ENCODE results near the gene EPB41L1. TPM values are rescaled to one million over a fixed set of nuclear protein-coding genes. Genes with fewer than 3 reads are reported as not detected.

The EPB41L1 gene
- total RNA-seq, 3 donors from 2014 or later = 0.22 to 0.50 (median 0.33) TPM

DNA sequence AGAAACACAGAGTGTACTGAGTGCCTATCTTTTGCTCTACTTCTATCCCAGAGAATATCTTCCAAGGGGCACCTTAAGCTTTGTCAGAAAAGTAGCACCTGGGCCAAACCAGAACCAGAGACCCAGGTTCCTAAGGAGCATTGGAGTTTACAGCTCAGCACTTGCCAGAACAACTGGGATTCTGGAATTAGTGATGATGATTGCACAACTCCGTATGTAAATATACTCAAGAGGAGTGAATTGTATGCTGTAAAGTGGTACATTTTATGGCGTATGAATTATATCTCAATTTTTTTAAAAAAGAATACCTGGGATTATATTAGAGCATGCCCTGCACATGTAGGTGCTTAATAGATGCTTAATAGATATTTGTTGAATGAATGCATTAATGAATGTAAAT is 36.2 kb upstream of the EPB41L1 start:
- Mint-ChIP-seq H3K36me3 (ENCODE audit: insufficient read depth) (no peaks in the 10 kb centered on the region), H3K4me1 (ENCODE audit: low read depth) (no peaks in the 10 kb centered on the region), H3K27me3 (ENCODE audit: low read depth) (peaks cover 3% of the 10 kb centered on the region), H3K9me3 (no peaks in the 10 kb centered on the region), H3K4me3 (no peak overlapping the region)
- DNase-seq = no peak
- no peak for ATAC-seq

- no peaks in the 10 kb centered on the region for H3K36me3 Mint-ChIP-seq (ENCODE audit: insufficient read depth)
- peaks cover 3% of the 10 kb centered on the region for H3K27me3 Mint-ChIP-seq (ENCODE audit: low read depth)
- ATAC-seq = no peak
- no peak for DNase-seq
- H3K4me1 Mint-ChIP-seq (ENCODE audit: low read depth) = no peaks in the 10 kb centered on the region
- no peaks in the 10 kb centered on the region for H3K9me3 Mint-ChIP-seq
- no peak overlapping the region for H3K4me3 Mint-ChIP-seq
Measured at GRCh38 chr20:36119537-36119936, 35.0 kb upstream of the EPB41L1 start.

GRCh38 chr20:36120241-36120640 is 34.3 kb upstream of the EPB41L1 start:
- DNase-seq = no peak
- Mint-ChIP-seq H3K36me3 (ENCODE audit: insufficient read depth) (no peaks in the 10 kb centered on the region), H3K4me3 (no peak overlapping the region), H3K4me1 (ENCODE audit: low read depth) (no peaks in the 10 kb centered on the region), H3K9me3 (no peaks in the 10 kb centered on the region), H3K27me3 (ENCODE audit: low read depth) (peaks cover 3% of the 10 kb centered on the region)
- ATAC-seq = no peak

- no peaks in the 10 kb centered on the region for H3K36me3 Mint-ChIP-seq (ENCODE audit: insufficient read depth)
Measured at GRCh38 chr20:36120991-36121390, 33.5 kb upstream of the EPB41L1 start.

DNA sequence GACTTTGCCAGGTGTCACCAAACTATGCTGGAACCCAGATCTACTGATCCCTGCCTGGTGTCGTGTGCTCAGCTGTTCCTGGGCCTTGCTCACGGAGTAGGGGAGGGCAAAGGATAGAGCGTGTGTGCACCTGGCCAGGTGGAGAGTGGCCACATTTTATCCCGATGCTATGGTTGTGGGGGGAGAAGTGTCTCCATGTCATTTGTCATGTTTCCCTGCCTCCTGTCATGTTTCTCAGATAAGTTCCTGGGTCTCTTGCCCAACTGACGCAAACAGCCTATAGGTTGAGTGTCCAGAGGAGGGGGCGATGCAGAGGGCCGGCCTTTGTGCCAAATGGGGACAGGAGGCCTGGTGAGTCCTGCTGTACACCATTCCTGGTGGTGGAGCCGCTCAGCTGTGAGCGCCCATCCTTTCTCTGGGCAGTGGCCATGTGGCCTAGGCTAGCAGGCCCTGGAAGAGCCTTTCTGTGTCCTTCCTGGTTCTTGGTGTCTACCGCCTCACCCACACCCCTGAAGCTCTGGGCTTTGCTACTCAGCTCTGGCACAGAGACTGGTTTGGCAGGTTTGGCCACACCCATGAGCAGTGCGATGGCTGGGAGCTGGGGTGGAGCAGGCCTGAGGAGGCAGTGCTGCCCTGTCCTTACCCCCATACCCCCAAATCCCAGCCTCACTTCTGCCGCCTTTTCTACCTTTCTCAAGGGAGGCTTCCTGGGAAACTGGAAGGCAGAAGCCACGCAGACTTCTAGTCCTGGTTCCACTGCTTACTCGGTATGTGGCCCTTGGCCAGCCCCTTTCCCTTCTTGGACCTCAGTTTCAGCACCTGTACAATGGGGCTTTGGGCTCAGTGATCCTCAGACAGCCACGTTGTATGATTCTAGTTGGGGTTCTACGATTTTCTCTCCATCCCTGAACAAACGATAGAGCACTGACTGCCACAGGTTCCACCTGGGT is 32.3 kb upstream of the EPB41L1 start:
- Mint-ChIP-seq H3K4me3 (no peak overlapping the region), H3K36me3 (ENCODE audit: insufficient read depth) (no peaks in the 10 kb centered on the region), H3K9me3 (no peaks in the 10 kb centered on the region), H3K27me3 (ENCODE audit: low read depth) (peaks cover 5% of the 10 kb centered on the region), H3K4me1 (ENCODE audit: low read depth) (no peaks in the 10 kb centered on the region)
- ATAC-seq (no peak), DNase-seq (no peak)

More at GRCh38 chr20:36120991-36121390, 33.5 kb upstream of the EPB41L1 start:
- ATAC-seq (no peak), DNase-seq (no peak)
- Mint-ChIP-seq H3K4me1 (ENCODE audit: low read depth) (no peaks in the 10 kb centered on the region), H3K27me3 (ENCODE audit: low read depth) (peaks cover 6% of the 10 kb centered on the region), H3K4me3 (no peak overlapping the region), H3K9me3 (no peaks in the 10 kb centered on the region)

GRCh38 chr20:36122931-36123288 is 31.6 kb upstream of the EPB41L1 start:
- Mint-ChIP-seq H3K36me3 (ENCODE audit: insufficient read depth) (no peaks in the 10 kb centered on the region), H3K9me3 (no peaks in the 10 kb centered on the region), H3K27me3 (ENCODE audit: low read depth) (peaks cover 5% of the 10 kb centered on the region), H3K4me3 (no peak overlapping the region), H3K4me1 (ENCODE audit: low read depth) (no peaks in the 10 kb centered on the region)
- ATAC-seq (no peak), DNase-seq (no peak)

GRCh38 chr20:36125097-36125496 is 29.4 kb upstream of the EPB41L1 start:
- no peak for DNase-seq
- Mint-ChIP-seq H3K27me3 (ENCODE audit: low read depth) (peaks cover 5% of the 10 kb centered on the region), H3K4me1 (ENCODE audit: low read depth) (no peaks in the 10 kb centered on the region), H3K4me3 (no peak overlapping the region), H3K9me3 (no peaks in the 10 kb centered on the region), H3K36me3 (ENCODE audit: insufficient read depth) (no peaks in the 10 kb centered on the region)
- no peak for ATAC-seq

DNA sequence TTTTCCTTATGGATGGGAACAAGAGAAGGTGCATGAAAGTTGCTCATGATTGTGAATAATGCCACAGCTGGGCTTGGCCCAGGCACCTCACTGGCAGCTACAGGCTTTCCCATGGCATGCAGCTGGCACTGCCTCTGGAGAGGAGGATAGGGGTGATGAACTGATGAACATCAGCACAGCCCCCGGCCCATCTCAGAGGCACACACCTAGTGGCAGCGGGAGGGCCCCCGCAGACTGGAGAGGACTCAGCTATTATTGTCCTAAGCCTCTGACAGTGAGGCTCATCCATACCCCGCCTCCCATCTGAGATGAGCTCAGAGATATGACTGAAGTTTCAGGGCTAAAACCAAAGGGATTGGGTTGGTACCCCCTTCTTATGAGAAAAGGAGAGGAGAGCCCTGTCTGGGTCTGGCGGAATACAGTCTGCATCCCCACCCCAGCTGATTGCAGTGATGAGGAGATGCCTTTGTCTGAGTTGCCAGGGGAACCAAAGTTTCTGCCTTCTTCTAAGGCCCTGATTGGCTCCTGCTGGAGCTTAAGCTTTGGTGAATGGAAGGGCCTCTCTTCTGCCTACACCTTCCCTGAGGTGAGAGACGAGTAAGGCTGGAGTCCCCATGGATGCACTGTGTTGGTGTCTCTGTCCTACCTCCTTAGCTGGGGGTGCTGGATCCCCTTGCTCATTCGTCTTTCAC is 27.6 kb upstream of the EPB41L1 start:
- no peaks in the 10 kb centered on the region for H3K36me3 Mint-ChIP-seq (ENCODE audit: insufficient read depth)
- no peaks in the 10 kb centered on the region for H3K9me3 Mint-ChIP-seq
- ATAC-seq (no peak), DNase-seq (no peak)
- no peaks in the 10 kb centered on the region for H3K4me1 Mint-ChIP-seq (ENCODE audit: low read depth)
- peaks cover 5% of the 10 kb centered on the region for H3K27me3 Mint-ChIP-seq (ENCODE audit: low read depth)
- no peak overlapping the region for H3K4me3 Mint-ChIP-seq

- DNase-seq (no peak), ATAC-seq (no peak)
- no peak overlapping the region for H3K4me3 Mint-ChIP-seq
- no peaks in the 10 kb centered on the region for H3K36me3 Mint-ChIP-seq (ENCODE audit: insufficient read depth)
- no peaks in the 10 kb centered on the region for H3K9me3 Mint-ChIP-seq
- H3K4me1 Mint-ChIP-seq (ENCODE audit: low read depth) = no peaks in the 10 kb centered on the region
- H3K27me3 Mint-ChIP-seq (ENCODE audit: low read depth) = peaks cover 5% of the 10 kb centered on the region
Measured at GRCh38 chr20:36128463-36129159, 25.9 kb upstream of the EPB41L1 start.

GRCh38 chr20:36129160-36129543 is 25.4 kb upstream of the EPB41L1 start:
- no peak overlapping the region for H3K4me3 Mint-ChIP-seq
- H3K27me3 Mint-ChIP-seq (ENCODE audit: low read depth) = peaks cover 5% of the 10 kb centered on the region
- no peak for ATAC-seq
- H3K4me1 Mint-ChIP-seq (ENCODE audit: low read depth) = no peaks in the 10 kb centered on the region
- no peaks in the 10 kb centered on the region for H3K36me3 Mint-ChIP-seq (ENCODE audit: insufficient read depth)
- H3K9me3 Mint-ChIP-seq = no peaks in the 10 kb centered on the region
- no peak for DNase-seq

DNA sequence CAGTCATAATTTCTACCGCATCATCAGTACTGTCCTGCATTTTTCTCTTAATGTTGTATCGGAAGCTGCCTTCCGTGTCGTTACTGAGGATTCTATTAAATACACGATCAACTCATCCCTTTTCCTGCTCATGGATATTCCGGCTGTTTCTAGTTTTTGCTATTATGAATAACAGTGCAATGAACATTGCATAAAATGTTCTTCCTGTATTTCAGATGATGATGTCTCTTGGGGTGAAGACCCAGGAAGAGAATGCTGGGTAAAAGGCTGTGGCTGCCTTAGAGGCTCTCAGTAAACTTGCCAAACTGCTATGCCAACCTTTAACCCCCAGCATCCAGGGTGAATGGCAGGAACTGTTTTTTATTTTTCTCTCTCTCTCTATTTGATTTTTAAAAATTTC is 24.1 kb upstream of the EPB41L1 start:
- Mint-ChIP-seq H3K36me3 (ENCODE audit: insufficient read depth) (no peaks in the 10 kb centered on the region), H3K9me3 (no peaks in the 10 kb centered on the region), H3K4me1 (ENCODE audit: low read depth) (no peaks in the 10 kb centered on the region), H3K27me3 (ENCODE audit: low read depth) (peaks cover 4% of the 10 kb centered on the region), H3K4me3 (no peak overlapping the region)
- no peak for ATAC-seq
- no peak for DNase-seq

DNA sequence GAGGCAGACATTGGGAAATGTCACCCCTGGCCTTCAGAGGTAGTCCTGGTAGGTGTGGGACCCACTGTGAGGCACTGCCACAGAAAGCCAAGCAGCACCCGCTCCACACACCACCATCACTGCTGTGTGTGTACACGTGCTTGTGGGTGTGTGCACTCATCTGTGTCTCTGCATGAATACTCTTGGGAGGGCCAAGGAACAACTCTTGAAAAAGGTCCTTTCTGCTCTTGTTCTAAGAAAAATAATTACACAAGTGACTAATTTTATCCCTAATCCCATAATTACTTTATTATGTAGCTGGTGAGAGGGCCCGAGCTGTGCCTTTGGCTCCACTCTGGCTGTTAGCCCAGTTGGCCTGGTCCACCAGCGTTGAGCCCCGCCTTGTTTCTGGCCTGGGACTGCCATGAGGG is 21.7 kb upstream of the EPB41L1 start:
- no peaks in the 10 kb centered on the region for H3K4me1 Mint-ChIP-seq (ENCODE audit: low read depth)
- H3K36me3 Mint-ChIP-seq (ENCODE audit: insufficient read depth) = no peaks in the 10 kb centered on the region
- no peaks in the 10 kb centered on the region for H3K9me3 Mint-ChIP-seq
- no peak for DNase-seq
- no peak overlapping the region for H3K4me3 Mint-ChIP-seq
- no peak for ATAC-seq
- H3K27me3 Mint-ChIP-seq (ENCODE audit: low read depth) = peaks cover 2% of the 10 kb centered on the region

GRCh38 chr20:36133821-36134220 is 20.7 kb upstream of the EPB41L1 start:
- Mint-ChIP-seq H3K4me1 (ENCODE audit: low read depth) (no peaks in the 10 kb centered on the region), H3K4me3 (no peak overlapping the region), H3K9me3 (no peaks in the 10 kb centered on the region), H3K36me3 (ENCODE audit: insufficient read depth) (no peaks in the 10 kb centered on the region), H3K27me3 (ENCODE audit: low read depth) (peaks cover 2% of the 10 kb centered on the region)
- ATAC-seq (no peak), DNase-seq (no peak)

GRCh38 chr20:36135159-36135558 is 19.4 kb upstream of the EPB41L1 start:
- no peaks in the 10 kb centered on the region for H3K36me3 Mint-ChIP-seq (ENCODE audit: insufficient read depth)
- H3K27me3 Mint-ChIP-seq (ENCODE audit: low read depth) = peaks cover 2% of the 10 kb centered on the region
- DNase-seq = no peak
- no peaks in the 10 kb centered on the region for H3K9me3 Mint-ChIP-seq
- ATAC-seq = no peak
- H3K4me3 Mint-ChIP-seq = no peak overlapping the region
- H3K4me1 Mint-ChIP-seq (ENCODE audit: low read depth) = no peaks in the 10 kb centered on the region

All from activated T-cell treated with anti-CD3 and anti-CD28 coated beads, Interleukin-2, amount 50 U/mL, for 4 hours (primary cell).